HFFc6 (cell line): ENCODE data around the gene CAPN3. TPM values are rescaled to one million over a fixed set of nuclear protein-coding genes. Genes with fewer than 3 reads are reported as not detected.
A peak's percentile ranks its signal among the peaks of the same experiment; 100 is the strongest.

ENCODE experiments used
- DNase-seq: peaks from one replicate; pipeline ENCODE4 v3.0.0-alpha.2; 2018
- H3K27ac Mint-ChIP-seq: 2 replicates; pipeline ENCODE4 v1.8.0; 2020; ENCODE audit warnings: mild to moderate bottlenecking, mixed read lengths
- H3K27me3 Mint-ChIP-seq: 2 replicates; pipeline ENCODE4 v1.8.0; 2021; ENCODE audit warnings: mild to moderate bottlenecking, moderate library complexity, mixed read lengths; ENCODE audit not compliant: insufficient read depth
- H3K36me3 Mint-ChIP-seq: 2 replicates; pipeline ENCODE4 v1.8.0; 2021; ENCODE audit warnings: low read depth, mixed read lengths
- H3K4me1 Mint-ChIP-seq: 2 replicates; pipeline ENCODE4 v1.8.0; 2020; ENCODE audit warnings: low read depth, mixed read lengths
- H3K4me3 Mint-ChIP-seq: 2 replicates; pipeline ENCODE4 v1.8.0; 2020; ENCODE audit warnings: mild to moderate bottlenecking, moderate library complexity, mixed read lengths
- H3K9me3 Mint-ChIP-seq: 2 replicates; pipeline ENCODE4 v1.8.0; 2020; ENCODE audit warnings: mild to moderate bottlenecking, mixed read lengths
- total RNA-seq, 6 experiments: library from RNA; stranded (reverse); fragmentation: NEBNext Ultra II Directional; extraction: Animal tissue kit (Norgen Biotek cat#: 25700); gene quantifications; 2 replicates in 1 of 6; 3 replicates in 5 of 6; pipeline ENCODE4 v1.2.3, GENCODE V29; 2021
- TF ChIP-seq, protein P1 (sequence below): fragments of 200-600 bp; sonication (generic); IDR thresholded peaks from 2 replicates; pipeline ENCODE4 v1.5.0; 2021; ENCODE audit warnings: antibody characterized with exemption, mild to moderate bottlenecking

The CAPN3 gene
- total RNA-seq, 6 experiments from 2014 or later: 0.81 to 1.9 (median 1.5) TPM

DNA sequence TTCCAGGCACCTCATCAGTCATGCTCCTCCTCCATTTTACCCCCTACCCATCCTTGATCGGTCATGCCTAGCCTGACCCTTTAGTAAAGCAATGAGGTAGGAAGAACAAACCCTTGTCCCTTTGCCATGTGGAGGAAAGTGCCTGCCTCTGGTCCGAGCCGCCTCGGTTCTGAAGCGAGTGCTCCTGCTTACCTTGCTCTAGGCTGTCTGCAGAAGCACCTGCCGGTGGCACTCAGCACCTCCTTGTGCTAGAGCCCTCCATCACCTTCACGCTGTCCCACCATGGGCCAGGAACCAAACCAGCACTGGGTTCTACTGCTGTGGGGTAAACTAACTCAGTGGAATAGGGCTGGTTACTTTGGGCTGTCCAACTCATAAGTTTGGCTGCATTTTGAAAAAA is 52.6 kb downstream of the CAPN3 start:
- DNase-seq: no peak
- H3K9me3 Mint-ChIP-seq: no peaks in the 10 kb centered on the region
- TF ChIP-seq, protein P1, sequence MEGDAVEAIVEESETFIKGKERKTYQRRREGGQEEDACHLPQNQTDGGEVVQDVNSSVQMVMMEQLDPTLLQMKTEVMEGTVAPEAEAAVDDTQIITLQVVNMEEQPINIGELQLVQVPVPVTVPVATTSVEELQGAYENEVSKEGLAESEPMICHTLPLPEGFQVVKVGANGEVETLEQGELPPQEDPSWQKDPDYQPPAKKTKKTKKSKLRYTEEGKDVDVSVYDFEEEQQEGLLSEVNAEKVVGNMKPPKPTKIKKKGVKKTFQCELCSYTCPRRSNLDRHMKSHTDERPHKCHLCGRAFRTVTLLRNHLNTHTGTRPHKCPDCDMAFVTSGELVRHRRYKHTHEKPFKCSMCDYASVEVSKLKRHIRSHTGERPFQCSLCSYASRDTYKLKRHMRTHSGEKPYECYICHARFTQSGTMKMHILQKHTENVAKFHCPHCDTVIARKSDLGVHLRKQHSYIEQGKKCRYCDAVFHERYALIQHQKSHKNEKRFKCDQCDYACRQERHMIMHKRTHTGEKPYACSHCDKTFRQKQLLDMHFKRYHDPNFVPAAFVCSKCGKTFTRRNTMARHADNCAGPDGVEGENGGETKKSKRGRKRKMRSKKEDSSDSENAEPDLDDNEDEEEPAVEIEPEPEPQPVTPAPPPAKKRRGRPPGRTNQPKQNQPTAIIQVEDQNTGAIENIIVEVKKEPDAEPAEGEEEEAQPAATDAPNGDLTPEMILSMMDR: no peak
- no peak overlapping the region for H3K4me3 Mint-ChIP-seq
- peaks cover 9% of the 10 kb centered on the region; the same call in 1 of the 2 replicates for H3K36me3 Mint-ChIP-seq
- H3K27ac Mint-ChIP-seq: no peak overlapping the region
- H3K4me1 Mint-ChIP-seq: peaks cover 13% of the 10 kb centered on the region
- H3K27me3 Mint-ChIP-seq: no peaks in the 10 kb centered on the region; the same call in none of the 2 replicates

DNA sequence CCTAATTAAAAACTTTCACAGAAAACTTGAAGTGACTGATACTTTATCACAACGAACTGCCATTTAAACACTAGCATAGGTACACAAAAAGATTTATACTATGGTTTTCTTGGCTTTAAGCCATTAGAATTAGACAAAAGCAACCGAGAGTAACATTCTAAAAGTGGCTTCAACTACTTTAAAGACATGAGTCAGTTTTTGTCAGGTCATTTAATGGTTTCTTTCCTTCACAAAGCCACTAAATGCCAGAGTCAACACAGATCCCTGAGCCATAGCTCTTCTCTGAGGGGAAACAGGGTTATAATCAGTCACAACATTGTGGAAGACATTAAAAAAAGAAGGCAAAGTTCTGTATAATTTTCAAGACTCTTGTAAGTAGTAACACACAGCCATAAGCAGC is 54.6 kb downstream of the CAPN3 start:
- Mint-ChIP-seq H3K36me3 (peaks cover 15% of the 10 kb centered on the region; the same call in 1 of the 2 replicates), H3K4me1 (peaks cover 13% of the 10 kb centered on the region), H3K27me3 (no peaks in the 10 kb centered on the region; the same call in none of the 2 replicates), H3K9me3 (no peaks in the 10 kb centered on the region), H3K27ac (peak overlapping the region; percentile 10; the same call in 1 of the 2 replicates), H3K4me3 (no peak overlapping the region)
- TF ChIP-seq, protein P1: no peak
- DNase-seq: peak; percentile 20

DNA sequence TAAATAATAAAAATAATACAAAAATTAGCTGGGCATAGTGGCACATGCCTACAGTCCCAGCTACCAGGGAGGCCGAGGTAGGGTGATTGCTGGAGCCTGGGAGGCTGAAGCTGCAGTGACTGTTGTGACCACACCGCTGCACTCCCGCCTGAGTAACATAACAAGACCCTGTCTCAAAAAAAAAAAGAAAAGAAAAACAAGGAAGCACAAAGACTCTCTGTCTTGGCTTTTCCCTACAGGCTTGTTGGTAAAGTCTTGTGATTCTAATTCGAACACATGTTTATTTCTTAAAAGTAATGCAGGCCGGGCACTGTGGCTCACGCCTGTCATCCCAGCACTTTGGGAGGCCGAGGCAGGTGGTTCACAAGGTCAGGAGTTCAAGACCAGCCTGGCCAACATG is 60.1 kb downstream of the CAPN3 start:
- DNase-seq: no peak
- H3K27ac Mint-ChIP-seq: no peak overlapping the region
- no peaks in the 10 kb centered on the region for H3K9me3 Mint-ChIP-seq
- peaks cover 4% of the 10 kb centered on the region for H3K4me1 Mint-ChIP-seq
- no peak overlapping the region for H3K4me3 Mint-ChIP-seq
- TF ChIP-seq, protein P1: no peak
- peaks cover 32% of the 10 kb centered on the region for H3K36me3 Mint-ChIP-seq
- H3K27me3 Mint-ChIP-seq: no peaks in the 10 kb centered on the region; the same call in 1 of the 2 replicates

DNA sequence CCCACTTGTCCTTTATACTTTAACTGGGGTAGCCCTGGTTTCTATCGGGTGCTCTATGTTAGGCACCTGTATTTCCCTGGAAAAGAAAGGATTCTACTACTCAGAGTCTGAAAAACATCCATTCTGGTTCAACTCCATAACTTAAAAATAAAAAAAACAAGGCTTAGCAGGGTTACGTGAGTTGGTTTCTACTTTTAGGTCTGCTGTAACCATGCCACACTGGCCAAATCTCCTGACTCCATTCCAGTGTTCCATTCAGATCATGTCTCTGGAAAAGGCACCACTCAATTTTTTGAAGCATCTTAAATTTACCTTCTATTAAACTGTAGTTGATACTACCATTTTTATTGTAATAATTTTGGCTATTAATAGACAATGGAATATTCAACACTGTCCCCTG is 62.1 kb downstream of the CAPN3 start:
- Mint-ChIP-seq H3K9me3 (no peaks in the 10 kb centered on the region), H3K36me3 (peaks cover 42% of the 10 kb centered on the region), H3K27ac (no peak overlapping the region), H3K27me3 (no peaks in the 10 kb centered on the region), H3K4me3 (no peak overlapping the region), H3K4me1 (peaks cover under 1% of the 10 kb centered on the region; the same call in 1 of the 2 replicates)
- no peak for DNase-seq
- TF ChIP-seq, protein P1: no peak

DNA sequence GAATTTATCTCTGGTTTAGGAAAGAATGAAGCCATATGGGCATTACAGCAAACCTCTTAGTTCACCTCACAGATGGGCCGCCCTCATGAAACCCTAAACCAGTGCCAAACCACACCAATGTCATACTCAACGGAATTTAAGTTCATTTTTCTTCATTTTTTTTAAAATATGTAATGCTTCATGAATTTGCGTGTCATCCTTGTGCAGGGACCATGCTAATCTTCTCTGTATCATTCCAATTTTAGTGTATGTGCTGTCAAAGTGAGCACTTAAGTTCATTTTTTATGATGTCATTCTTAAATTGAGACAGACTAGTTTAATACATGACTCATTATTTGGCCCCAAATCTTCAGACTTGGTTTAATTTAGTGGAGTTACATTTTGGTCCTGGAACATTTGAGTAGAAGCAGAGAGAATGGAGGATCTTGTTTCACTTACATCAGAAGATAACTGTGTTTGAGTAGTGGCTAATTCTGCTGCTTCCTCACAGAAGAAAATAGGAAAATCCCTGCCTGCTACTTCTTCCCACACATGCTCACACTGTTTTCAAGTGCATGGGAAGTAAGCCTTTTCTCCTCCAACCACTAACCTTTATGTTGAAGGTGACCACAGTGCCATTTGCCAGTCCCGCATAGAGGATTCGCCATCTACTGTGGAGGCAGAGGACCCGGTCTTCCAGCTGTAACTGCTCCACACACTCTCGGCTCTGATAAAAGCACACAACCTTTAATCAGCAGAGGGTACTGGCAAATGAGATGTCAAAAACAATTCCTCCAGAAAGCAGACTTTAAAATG is 68.3 kb downstream of the CAPN3 start:
- Mint-ChIP-seq H3K27ac (peak overlapping the region; percentile 72), H3K4me3 (no peak overlapping the region; the same call in 1 of the 2 replicates), H3K27me3 (no peaks in the 10 kb centered on the region; the same call in none of the 2 replicates), H3K9me3 (no peaks in the 10 kb centered on the region), H3K4me1 (peaks cover 24% of the 10 kb centered on the region), H3K36me3 (peaks cover 53% of the 10 kb centered on the region)
- DNase-seq: peak; percentile 92
- TF ChIP-seq, protein P1: no peak
